HG03103 (cell line): ENCODE measurements around the gene NUMB.

ENCODE experiments used
- ATAC-seq: cut with Tn5 transposase; IDR thresholded peaks from one replicate; pipeline ENCODE4 v1.9.1; 2021; ENCODE audit warnings: low read depth; ENCODE audit not compliant: unreplicated experiment

NUMB gene

GRCh38 chr14:73237219-73237785, 221.0 kb downstream of the NUMB start, which contains the start of gene PAPLN:
PAPLN (plus strand) TSS chr14:73237506; CDS start chr14:73239779, 2,273 bp downstream.
- ATAC-seq: no peak

DNA sequence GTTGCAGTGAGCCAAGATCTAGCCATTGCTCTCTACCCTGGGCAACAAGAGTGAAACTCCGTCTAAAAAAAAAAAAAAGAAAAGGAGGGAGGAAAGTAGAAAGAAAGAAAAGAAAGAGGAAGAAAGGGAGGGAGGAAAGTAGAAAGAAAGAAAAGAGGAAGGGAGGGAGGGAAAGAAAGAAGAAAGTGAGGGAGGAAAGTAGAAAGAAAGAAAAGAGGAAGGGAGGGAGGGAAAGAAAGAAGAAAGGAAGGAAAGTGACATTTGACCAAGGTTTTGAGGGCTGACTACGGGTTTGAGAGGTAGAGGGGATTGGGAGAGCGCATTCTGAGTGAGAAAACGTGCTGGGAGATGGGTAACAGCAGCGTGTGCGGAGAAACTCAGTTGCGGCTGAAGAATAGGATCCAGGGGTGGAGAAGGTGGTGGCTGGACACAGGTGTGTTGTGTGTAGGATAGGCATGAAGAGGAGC, 221.6 kb downstream of the NUMB start:
- ATAC-seq: no peak

- ATAC-seq: no peak
Observed at GRCh38 chr14:73236157-73236556, 222.2 kb downstream of the NUMB start.

GRCh38 chr14:73235531-73236155, 222.7 kb downstream of the NUMB start:
- ATAC-seq: no peak

- ATAC-seq: no peak
Observed at GRCh38 chr14:73234586-73235394, 223.6 kb downstream of the NUMB start.

- ATAC-seq: no peak
Observed at GRCh38 chr14:73234029-73234428, 224.3 kb downstream of the NUMB start.

GRCh38 chr14:73233564-73233963, 224.8 kb downstream of the NUMB start:
- no peak for ATAC-seq

- ATAC-seq: no peak
Observed at GRCh38 chr14:73232984-73233383, 225.4 kb downstream of the NUMB start.

DNA sequence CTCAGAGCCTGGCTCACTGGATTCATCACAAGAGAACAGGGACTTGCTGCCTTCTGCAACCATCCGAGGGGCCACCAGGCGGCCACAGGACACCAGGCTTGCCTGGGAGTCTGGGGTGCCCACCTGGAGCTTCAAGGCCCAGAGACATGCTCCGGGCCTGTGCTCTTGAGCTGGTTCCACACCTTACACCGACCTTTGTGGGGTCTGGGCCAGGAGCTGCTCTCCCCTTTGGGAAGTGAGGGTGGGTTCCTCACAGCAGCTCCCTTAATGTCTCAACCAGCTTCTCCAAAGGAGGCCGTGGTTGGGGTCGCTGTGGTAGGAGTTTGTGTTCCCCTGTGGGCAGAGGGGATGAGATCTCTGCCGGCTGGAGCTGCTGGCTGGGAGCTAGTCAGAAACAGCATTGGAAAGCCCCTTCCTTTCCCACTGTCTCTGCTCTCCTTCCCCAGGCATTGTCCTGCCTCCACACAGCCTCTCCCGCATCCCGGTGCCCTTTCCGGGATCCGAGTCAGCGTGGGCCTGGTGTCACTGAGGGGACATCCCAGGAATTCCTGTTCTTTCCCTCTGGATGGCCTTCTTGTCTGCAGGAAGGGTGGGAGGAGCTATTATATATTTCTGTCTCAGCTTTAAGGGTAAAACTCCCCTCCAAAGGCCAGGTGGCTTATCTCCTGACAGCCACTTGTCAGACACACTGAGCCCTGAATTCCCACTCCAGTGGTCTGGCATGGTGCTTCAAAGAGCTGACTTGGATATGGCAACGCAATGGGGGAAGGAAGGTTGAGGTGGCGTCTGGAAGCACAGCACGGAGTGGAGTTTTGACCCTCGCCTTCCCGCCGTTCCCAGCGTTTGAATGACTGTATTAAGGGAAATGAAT, 226.1 kb downstream of the NUMB start:
- no peak for ATAC-seq

DNA sequence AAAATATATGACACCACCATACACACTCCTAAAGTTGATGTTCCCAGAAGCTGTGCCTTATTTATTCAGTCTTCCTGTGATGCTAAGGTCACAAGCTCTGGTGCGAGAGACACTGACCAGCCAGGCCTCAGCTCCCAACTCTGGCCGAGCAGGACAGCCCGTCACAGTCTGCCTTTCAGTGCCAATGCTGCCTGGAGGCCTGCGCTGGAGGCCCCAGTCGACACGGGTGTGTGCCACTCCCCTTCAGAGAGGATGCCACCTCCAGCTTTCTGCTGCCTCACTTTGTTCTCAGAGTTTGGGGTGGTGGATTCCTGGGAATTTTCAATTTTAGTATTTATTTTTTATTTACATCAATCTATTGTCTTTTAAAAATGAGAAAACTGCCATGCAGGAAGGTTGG, 228.3 kb downstream of the NUMB start:
- no peak for ATAC-seq

DNA sequence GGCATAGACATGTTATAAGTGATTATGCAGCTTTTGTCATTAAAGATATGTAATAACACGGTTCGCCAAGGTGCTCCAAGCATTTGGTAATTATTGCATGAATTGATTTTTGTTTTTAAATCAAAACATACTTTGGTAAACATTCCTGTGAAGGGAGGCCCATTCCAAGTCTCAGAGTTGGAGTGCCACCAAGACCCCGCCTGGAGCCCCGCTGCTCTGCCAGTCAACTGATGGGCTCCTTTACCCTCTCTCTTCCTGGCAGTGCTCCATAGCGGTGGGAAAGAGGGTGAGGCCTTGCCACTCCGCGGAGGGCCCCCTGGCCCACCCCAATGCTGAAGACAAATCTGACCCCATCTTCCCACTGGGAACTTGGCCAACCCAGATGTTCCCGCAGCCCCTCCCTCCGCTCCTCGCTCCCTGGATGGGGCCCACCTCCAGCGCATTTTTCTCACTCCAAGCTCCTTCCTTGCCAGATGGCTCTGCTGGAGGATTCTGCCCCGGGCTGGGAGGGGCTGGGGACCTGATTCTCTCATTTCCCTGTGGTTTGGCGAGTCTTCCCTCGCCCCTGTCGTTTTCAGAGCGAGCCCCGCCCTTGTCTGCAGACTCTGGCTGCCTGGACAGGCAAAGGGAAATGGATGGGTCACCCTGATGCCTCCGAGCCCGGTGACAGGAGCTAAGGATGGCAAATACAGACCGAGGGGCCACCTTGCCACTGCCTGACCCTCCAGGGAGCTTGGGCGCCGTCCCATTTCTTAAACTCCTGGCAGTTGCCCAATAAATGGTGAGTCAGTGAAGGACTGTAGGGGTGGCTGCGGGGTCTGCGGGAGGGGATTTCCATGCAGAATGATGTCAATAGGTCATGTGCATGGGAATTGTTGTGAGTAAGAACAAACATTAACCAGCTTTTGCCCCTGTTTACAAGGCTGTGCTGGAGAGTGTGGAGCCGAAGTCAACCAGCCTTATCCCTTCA, 230.2 kb downstream of the NUMB start:
- ATAC-seq: no peak

DNA sequence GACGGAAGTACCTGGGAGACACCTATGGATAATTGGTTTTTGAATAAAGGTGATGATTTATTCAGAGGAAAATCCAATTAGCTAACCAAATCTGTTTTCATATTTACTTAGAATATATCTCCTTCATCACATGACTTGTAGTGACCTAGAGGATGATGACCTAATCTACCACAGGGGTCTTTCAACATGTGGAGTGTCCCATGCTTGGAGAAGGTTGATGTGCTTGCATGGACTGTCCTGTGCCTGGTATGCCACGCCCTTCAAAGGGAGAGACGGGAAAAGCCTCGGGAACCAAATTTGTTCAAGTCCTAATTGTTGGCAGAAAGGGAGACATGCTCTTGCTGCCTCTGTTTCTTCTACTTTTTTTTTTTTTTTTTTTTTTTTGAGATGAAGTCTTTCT, 232.8 kb downstream of the NUMB start:
- ATAC-seq: no peak
